Activated T-helper 2 cell treated with anti-CD3 and anti-CD28 coated beads, Interferon-gamma antibody, Interleukin-2, Interleukin-4, amounts not matched to agents 10 μg/mL and 5 μg/mL and 100 μg/mL, durations not matched to agents 14 hours and 24 hours and 36 hours (primary cell): ENCODE measurements around the gene SRGAP2C. TPM values are rescaled to one million over a fixed set of nuclear protein-coding genes. Genes with fewer than 3 reads are reported as not detected.
A peak's percentile ranks its signal among the peaks of the same experiment; 100 is the strongest.
"Not testable (repeated sequence)": the region's sequence is repeated elsewhere in the genome, so short reads cannot be mapped to it uniquely, and the experiment has no call there.

Experiments
- DNase-seq: peaks from one replicate; pipeline ENCODE4 v3.0.0; 2021; ENCODE audit warnings: low spot score
- H3K27ac Mint-ChIP-seq: one replicate; pipeline ENCODE4 v1.8.0; 2021; ENCODE audit warnings: mixed read lengths
- H3K27me3 Mint-ChIP-seq: one replicate; pipeline ENCODE4 v1.8.0; 2021; ENCODE audit warnings: low read depth, mixed read lengths
- H3K36me3 Mint-ChIP-seq: one replicate; pipeline ENCODE4 v1.8.0; 2021; ENCODE audit warnings: low read depth, mixed read lengths
- H3K4me1 Mint-ChIP-seq: one replicate; pipeline ENCODE4 v1.8.0; 2021; ENCODE audit warnings: low read depth, mixed read lengths
- H3K4me3 Mint-ChIP-seq: one replicate; pipeline ENCODE4 v1.8.0; 2021; ENCODE audit warnings: low read depth, mild to moderate bottlenecking, moderate library complexity, mixed read lengths
- H3K9me3 Mint-ChIP-seq: one replicate; pipeline ENCODE4 v1.8.0; 2021; ENCODE audit warnings: mixed read lengths
- intact Hi-C: fragments of 100-400 bp; cut with micrococcal nuclease; formaldehyde crosslinking; loops from one replicate; pipeline ENCODE4 v1.15.1; 2023
- total RNA-seq: library from RNA; stranded (reverse); gene quantifications from 2 replicates; pipeline ENCODE4 v1.2.3, GENCODE V29; 2022

SRGAP2C gene
- total RNA-seq = 51.6 and 52.8 TPM in 2 replicates

DNA sequence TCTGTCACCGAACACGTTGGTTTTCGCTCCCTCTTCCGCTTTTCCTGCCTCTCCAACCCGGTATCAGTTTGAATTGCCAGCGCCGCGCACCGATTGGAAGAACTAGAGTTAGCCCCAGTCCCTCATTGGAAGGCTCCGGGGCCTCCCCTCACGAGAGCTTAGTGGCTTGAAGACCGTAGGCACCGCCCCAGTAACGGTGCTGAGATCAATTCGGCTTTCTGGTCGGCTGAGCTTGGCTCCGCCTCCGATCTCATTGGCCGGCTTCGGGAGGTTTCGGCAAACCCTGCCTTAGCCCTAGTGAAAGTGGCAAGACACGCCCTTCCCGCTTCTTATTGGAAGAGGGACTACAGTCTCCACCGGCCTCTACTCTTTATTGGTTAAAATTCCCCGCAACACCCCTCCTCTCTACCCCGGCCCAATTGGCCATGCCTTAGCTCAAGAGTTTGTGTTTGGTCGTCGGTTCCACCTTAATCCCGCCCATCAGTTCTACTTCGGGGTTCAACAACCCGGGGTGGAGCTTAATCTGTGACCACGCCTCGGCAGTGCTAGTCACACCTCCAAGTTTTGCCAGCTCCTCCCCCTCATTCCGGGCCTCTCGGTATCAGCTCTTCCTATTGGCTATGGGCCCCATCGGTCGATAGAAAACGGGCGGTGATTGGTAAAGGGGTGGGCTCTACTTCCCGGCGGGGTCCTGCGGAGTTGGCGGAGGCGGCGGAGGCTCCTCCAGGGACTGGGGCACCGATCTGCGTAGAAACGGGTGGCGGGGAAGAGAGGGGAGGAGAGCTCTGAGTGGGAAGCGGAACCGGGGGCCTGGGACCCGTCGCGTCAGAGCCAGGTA lies at the start of gene SRGAP2C, which contains the start of gene FAM72B:
Gene SRGAP2C, plus strand, starts transcription at position 686 of the 838 bp plus-strand sequence. CDS start 2,472 bp downstream, outside the sequence.
Gene FAM72B, minus strand, starts transcription at position 51 of the 838 bp plus-strand sequence. CDS start 851 bp downstream, outside the sequence.
- H3K36me3 Mint-ChIP-seq, H3K4me1 Mint-ChIP-seq, H3K27me3 Mint-ChIP-seq, H3K9me3 Mint-ChIP-seq, intact Hi-C loops: not testable (repeated sequence)
- Mint-ChIP-seq H3K4me3 (peak within 1 kb of the TSS; percentile 92), H3K27ac (peak within 1 kb of the TSS; percentile 85)
- peak; percentile 93 for DNase-seq

- intact Hi-C loops, H3K4me1 Mint-ChIP-seq, H3K4me3 Mint-ChIP-seq, H3K9me3 Mint-ChIP-seq, H3K27me3 Mint-ChIP-seq, H3K36me3 Mint-ChIP-seq, DNase-seq, H3K27ac Mint-ChIP-seq: not testable (repeated sequence)
These were observed 44.4 kb upstream of the SRGAP2C start for GRCh38 chr1:121140393-121140792.

GRCh38 chr1:121148489-121149190 lies 36.1 kb upstream of the SRGAP2C start:
- H3K36me3 Mint-ChIP-seq, DNase-seq, H3K4me1 Mint-ChIP-seq, H3K9me3 Mint-ChIP-seq, H3K27ac Mint-ChIP-seq, H3K4me3 Mint-ChIP-seq, H3K27me3 Mint-ChIP-seq, intact Hi-C loops: not testable (repeated sequence)

DNA sequence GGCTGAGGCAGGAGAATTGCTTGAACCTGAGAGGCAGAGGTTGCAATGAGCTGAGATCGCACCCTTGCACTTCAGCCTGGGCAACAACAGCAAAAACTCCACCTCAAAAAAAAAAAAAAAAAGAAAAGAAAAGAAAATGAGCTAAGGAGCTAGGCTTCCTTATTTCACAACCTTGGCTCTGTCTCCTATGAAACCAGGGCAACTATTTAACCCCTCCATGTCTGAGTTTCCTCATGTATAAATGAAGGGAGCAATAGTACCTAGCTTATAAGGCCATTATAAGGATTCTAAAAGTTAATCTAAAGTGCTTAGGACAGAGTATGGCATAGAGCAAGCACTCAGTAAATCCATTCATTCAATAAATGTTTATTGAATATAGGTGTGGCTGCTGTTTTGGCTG lies 33.5 kb upstream of the SRGAP2C start:
- H3K4me3 Mint-ChIP-seq, H3K27ac Mint-ChIP-seq, H3K9me3 Mint-ChIP-seq, DNase-seq, H3K27me3 Mint-ChIP-seq, H3K36me3 Mint-ChIP-seq, H3K4me1 Mint-ChIP-seq, intact Hi-C loops: not testable (repeated sequence)

DNA sequence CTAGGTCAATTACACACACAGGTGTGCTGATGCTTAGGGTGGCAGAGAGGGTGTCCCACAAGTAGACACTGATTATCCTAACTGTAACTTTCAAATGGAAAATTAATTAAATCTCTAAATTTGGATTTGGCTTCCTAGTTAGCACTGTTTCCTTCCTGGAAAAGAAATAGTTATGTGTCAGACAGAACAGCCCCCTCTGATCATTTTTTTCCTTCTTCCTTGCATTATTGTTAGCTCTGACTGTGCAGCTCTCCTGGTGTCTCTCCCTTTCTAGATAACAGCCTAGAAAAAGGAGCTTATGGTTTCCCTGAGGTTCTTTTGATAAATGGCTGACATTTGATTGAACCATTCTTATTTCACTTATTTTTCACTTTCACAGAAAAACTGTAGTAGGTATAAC lies 32.0 kb upstream of the SRGAP2C start:
- intact Hi-C loops, H3K36me3 Mint-ChIP-seq, H3K27me3 Mint-ChIP-seq, H3K27ac Mint-ChIP-seq, H3K4me1 Mint-ChIP-seq, DNase-seq, H3K9me3 Mint-ChIP-seq, H3K4me3 Mint-ChIP-seq: not testable (repeated sequence)

- H3K9me3 Mint-ChIP-seq, DNase-seq, H3K4me3 Mint-ChIP-seq, H3K27me3 Mint-ChIP-seq, H3K36me3 Mint-ChIP-seq, H3K4me1 Mint-ChIP-seq, intact Hi-C loops, H3K27ac Mint-ChIP-seq: not testable (repeated sequence)
These were observed 30.0 kb upstream of the SRGAP2C start for GRCh38 chr1:121154811-121155210.

DNA sequence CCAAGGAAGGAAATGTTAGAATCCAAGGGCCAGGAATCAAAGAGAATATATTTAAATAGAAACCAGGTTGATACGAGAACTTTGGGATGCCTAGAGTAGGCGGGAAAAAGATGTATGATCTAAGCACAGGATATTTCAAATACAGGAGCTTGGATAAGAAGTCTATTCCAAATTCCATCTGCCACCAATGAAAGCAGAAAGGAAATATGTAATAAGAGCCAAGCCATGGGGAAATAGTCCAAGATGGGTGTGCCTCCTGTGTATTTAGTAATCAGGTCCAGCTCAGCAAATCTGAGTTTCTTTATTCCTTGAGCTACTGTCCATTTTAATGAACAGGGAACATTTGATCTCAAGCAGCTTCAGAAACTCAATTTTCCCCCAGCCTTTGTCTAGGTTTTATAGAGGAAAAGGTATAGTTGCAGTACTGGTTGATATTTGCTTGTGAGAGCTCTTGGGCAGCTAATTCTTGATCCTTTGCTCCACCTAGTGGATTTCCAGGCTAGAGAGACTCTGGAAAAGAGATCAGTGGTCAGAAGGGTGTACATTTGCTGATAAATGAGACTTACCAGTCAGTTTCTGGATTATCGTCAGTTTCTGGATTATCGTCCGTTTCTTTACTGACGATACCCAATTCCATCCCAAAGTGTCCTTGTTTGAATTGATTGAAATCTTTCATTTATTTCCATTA lies 29.0 kb upstream of the SRGAP2C start:
- H3K9me3 Mint-ChIP-seq, H3K36me3 Mint-ChIP-seq, intact Hi-C loops, H3K27ac Mint-ChIP-seq, H3K27me3 Mint-ChIP-seq, H3K4me1 Mint-ChIP-seq, DNase-seq, H3K4me3 Mint-ChIP-seq: not testable (repeated sequence)

DNA sequence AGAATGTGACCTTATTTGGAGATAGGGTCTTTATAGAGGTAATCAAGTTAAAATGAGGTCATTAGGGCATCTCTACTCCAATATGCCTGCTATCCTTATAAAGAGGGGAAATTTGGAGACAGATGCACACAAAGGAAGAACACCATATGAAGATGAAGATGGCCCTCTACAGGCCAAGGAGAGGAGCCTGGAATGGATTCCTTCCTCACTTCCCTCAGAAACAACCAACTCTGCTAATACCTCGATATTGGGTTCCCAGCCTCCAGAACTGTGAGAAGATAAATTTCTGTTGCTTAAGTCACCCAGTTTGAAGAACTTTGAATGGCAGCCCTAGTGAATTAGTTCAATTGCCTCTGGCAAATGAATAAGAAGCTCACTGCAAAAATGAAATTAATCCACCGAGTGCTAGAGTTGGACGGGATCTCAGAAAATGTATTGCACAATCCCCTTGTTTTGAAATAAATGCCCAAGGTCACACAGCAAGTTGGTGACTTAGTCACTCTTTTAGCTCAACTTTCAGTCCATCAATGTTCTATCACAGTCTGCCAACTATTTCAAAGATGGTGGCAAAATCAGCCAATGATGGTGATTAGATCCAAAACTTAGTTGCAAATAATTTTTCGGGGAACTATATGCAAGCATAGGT lies 27.7 kb upstream of the SRGAP2C start:
- H3K9me3 Mint-ChIP-seq, intact Hi-C loops, H3K27ac Mint-ChIP-seq, H3K36me3 Mint-ChIP-seq, H3K27me3 Mint-ChIP-seq, H3K4me1 Mint-ChIP-seq, DNase-seq, H3K4me3 Mint-ChIP-seq: not testable (repeated sequence)

DNA sequence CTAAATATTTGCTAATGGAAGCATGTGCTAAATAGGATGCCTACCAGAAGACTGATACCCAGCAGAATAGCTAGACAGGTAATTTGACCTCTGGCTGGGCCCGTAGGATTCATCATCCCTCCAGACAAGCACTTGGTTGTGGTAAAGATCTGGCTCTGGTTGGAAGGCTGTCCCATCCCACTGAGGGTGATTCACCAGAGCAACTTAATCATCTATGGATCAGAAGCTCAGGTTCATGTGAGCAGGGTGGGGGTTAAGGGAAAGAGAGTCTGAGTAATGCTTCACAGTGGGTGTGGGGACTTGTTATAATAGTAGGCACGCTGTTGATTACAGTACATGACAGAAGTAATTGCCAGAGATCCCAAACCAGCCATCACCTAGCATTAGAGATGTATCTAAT lies 27.2 kb upstream of the SRGAP2C start:
- H3K36me3 Mint-ChIP-seq, H3K9me3 Mint-ChIP-seq, H3K4me1 Mint-ChIP-seq, H3K4me3 Mint-ChIP-seq, intact Hi-C loops, H3K27me3 Mint-ChIP-seq, H3K27ac Mint-ChIP-seq, DNase-seq: not testable (repeated sequence)

GRCh38 chr1:121160118-121160517 lies 24.7 kb upstream of the SRGAP2C start:
- H3K9me3 Mint-ChIP-seq, H3K4me3 Mint-ChIP-seq, H3K4me1 Mint-ChIP-seq, H3K27me3 Mint-ChIP-seq, H3K36me3 Mint-ChIP-seq, DNase-seq, H3K27ac Mint-ChIP-seq, intact Hi-C loops: not testable (repeated sequence)

GRCh38 chr1:121161199-121161901 lies 23.4 kb upstream of the SRGAP2C start:
- DNase-seq, H3K4me1 Mint-ChIP-seq, H3K27me3 Mint-ChIP-seq, H3K27ac Mint-ChIP-seq, H3K4me3 Mint-ChIP-seq, intact Hi-C loops, H3K9me3 Mint-ChIP-seq, H3K36me3 Mint-ChIP-seq: not testable (repeated sequence)
